Osteoblast (primary cell): Measurements from ENCODE around the gene DDX42. TPM values are rescaled to one million over a fixed set of nuclear protein-coding genes. Genes with fewer than 3 reads are reported as not detected.
A peak's percentile ranks its signal among the peaks of the same experiment; 100 is the strongest.
"Not testable (repeated sequence)": the region's sequence is repeated elsewhere in the genome, so short reads cannot be mapped to it uniquely, and the experiment has no call there.

ENCODE experiments used
- DNase-seq: peaks from one replicate; pipeline ENCODE4 v3.0.0; 2011; ENCODE audit warnings: low spot score, mixed read lengths; ENCODE audit not compliant: insufficient read length; ENCODE audit errors: missing footprints
- H2AFZ ChIP-seq: 2 replicates; pipeline ENCODE4 v1.6.0; 2011; ENCODE audit warnings: mild to moderate bottlenecking, low read length
- H3K27ac ChIP-seq: 2 replicates; pipeline ENCODE4 v1.5.1; 2011; ENCODE audit warnings: mild to moderate bottlenecking, low read depth, low read length, moderate library complexity
- H3K27me3 ChIP-seq: 2 replicates; pipeline ENCODE4 v1.6.0; 2012; ENCODE audit warnings: mild to moderate bottlenecking, control low read depth, inconsistent platforms, low read length, moderate library complexity; ENCODE audit not compliant: insufficient read depth
- H3K36me3 ChIP-seq: 2 replicates; pipeline ENCODE4 v1.5.1; 2011; ENCODE audit warnings: mild to moderate bottlenecking, low read length, control low read depth, moderate library complexity; ENCODE audit not compliant: insufficient read depth
- H3K4me1 ChIP-seq: 2 replicates; pipeline ENCODE4 v1.5.1; 2011; ENCODE audit warnings: mild to moderate bottlenecking, low read length, control low read depth, moderate library complexity; ENCODE audit not compliant: insufficient read depth
- H3K4me2 ChIP-seq: 2 replicates; pipeline ENCODE4 v1.6.0; 2011; ENCODE audit warnings: mild to moderate bottlenecking, low read length; ENCODE audit not compliant: insufficient read depth
- H3K4me3 ChIP-seq: fragments of 200-600 bp; sonication (generic); 3 replicates; pipeline ENCODE4 v1.5.1; 2012; ENCODE audit warnings: mild to moderate bottlenecking, low read length, inconsistent platforms; ENCODE audit not compliant: insufficient read depth
- H3K79me2 ChIP-seq: 2 replicates; pipeline ENCODE4 v1.6.0; 2012; ENCODE audit warnings: mild to moderate bottlenecking, low read length, control low read depth, inconsistent platforms; ENCODE audit not compliant: insufficient read depth
- H3K9me3 ChIP-seq: 2 replicates; pipeline ENCODE4 v1.5.1; 2011; ENCODE audit warnings: low read depth, low read length, control low read depth
- H4K20me1 ChIP-seq: 2 replicates; pipeline ENCODE4 v1.6.0; 2012; ENCODE audit warnings: mild to moderate bottlenecking, low read length, control low read depth; ENCODE audit not compliant: insufficient read depth
- CTCF ChIP-seq: IDR thresholded peaks from 2 replicates; pipeline ENCODE4 v1.5.1; 2011; ENCODE audit warnings: mild to moderate bottlenecking, low read depth, low read length, moderate library complexity; ENCODE audit errors: extremely low read depth
- total RNA-seq: library from RNA; depleted of rRNA; stranded (reverse); fragments of >200 nt; gene quantifications from 2 replicates; pipeline ENCODE4 v1.2.3, GENCODE V29; 2012

DDX42 gene
- total RNA-seq, 1 donor: 77.4 TPM

GRCh38 chr17:63841350-63842172, 67.6 kb downstream of the DDX42 start:
- peak overlapping the region; percentile 95 for H3K4me3 ChIP-seq
- H3K4me1 ChIP-seq: peaks cover 39% of the 10 kb centered on the region
- peak overlapping the region; percentile 68 for H3K27ac ChIP-seq
- peak overlapping the region; percentile 90 for H3K4me2 ChIP-seq
- peaks cover 57% of the 10 kb centered on the region for H3K79me2 ChIP-seq
- no peaks in the 10 kb centered on the region for H3K9me3 ChIP-seq
- no peak for TF ChIP-seq CTCF
- peak; percentile 91 for DNase-seq
- peaks cover 32% of the 10 kb centered on the region for H4K20me1 ChIP-seq
- no peaks in the 10 kb centered on the region for H3K27me3 ChIP-seq
- peak overlapping the region; percentile 77 for H2AFZ ChIP-seq
- H3K36me3 ChIP-seq: peaks cover 6% of the 10 kb centered on the region

DNA sequence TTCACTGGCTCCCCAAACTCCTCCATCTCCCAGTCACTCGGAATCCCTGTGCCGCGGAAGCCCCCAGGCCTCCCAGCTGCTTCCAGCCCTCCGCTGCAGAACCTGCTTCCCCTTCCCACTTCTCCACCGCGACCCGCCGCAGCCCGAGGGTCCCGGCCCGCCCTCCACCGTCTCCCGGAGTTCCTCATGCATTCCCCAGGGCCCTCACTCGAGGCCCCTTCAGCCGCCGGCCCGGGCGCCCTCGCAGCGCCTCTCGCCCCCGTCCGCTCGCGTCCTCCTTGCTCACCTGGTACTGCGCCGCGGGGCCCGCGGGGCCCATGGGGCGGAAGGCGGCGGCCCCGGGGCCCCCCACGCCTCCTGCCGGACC, 68.2 kb downstream of the DDX42 start:
- H3K27me3 ChIP-seq: no peaks in the 10 kb centered on the region
- peaks cover 39% of the 10 kb centered on the region for H3K4me1 ChIP-seq
- no peak for TF ChIP-seq CTCF
- DNase-seq: no peak
- peak overlapping the region; percentile 77 for H2AFZ ChIP-seq
- peak overlapping the region; percentile 90 for H3K4me2 ChIP-seq
- peak overlapping the region; percentile 68 for H3K27ac ChIP-seq
- H3K36me3 ChIP-seq: no peaks in the 10 kb centered on the region
- H3K9me3 ChIP-seq: no peaks in the 10 kb centered on the region
- H3K79me2 ChIP-seq: peaks cover 51% of the 10 kb centered on the region
- peak overlapping the region; percentile 95 for H3K4me3 ChIP-seq
- peaks cover 30% of the 10 kb centered on the region for H4K20me1 ChIP-seq

- H2AFZ ChIP-seq: peak within 1 kb of the TSS; percentile 77
- peaks cover 45% of the 10 kb centered on the region for H3K79me2 ChIP-seq
- DNase-seq: peak; percentile 98
- peak within 1 kb of the TSS; percentile 90 for H3K4me2 ChIP-seq
- H4K20me1 ChIP-seq: peaks cover 24% of the 10 kb centered on the region
- no peak for TF ChIP-seq CTCF
- peaks cover 39% of the 10 kb centered on the region for H3K4me1 ChIP-seq
- no peaks in the 10 kb centered on the region for H3K9me3 ChIP-seq
- H3K4me3 ChIP-seq: peak within 1 kb of the TSS; percentile 95
- peak within 1 kb of the TSS; percentile 68 for H3K27ac ChIP-seq
- no peaks in the 10 kb centered on the region for H3K27me3 ChIP-seq
- no peaks in the 10 kb centered on the region for H3K36me3 ChIP-seq
Observed at GRCh38 chr17:63842540-63843386, 68.8 kb downstream of the DDX42 start, which contains the start of gene SMARCD2. SMARCD2 (minus strand) TSS chr17:63842685; CDS start chr17:63842674, 11 bp downstream.

GRCh38 chr17:63843387-63843888, 69.5 kb downstream of the DDX42 start:
- H3K4me1 ChIP-seq: peaks cover 36% of the 10 kb centered on the region
- H2AFZ ChIP-seq: peak overlapping the region; percentile 42
- peak; percentile 91 for DNase-seq
- peak overlapping the region; percentile 95 for H3K4me3 ChIP-seq
- H4K20me1 ChIP-seq: peaks cover 17% of the 10 kb centered on the region
- H3K36me3 ChIP-seq, H3K9me3 ChIP-seq, H3K27me3 ChIP-seq: not testable (repeated sequence)
- H3K4me2 ChIP-seq: peak overlapping the region; percentile 78
- peak overlapping the region; percentile 42 for H3K27ac ChIP-seq
- H3K79me2 ChIP-seq: peaks cover 38% of the 10 kb centered on the region
